IPS DF 4.7 (cell line): ENCODE measurements around the gene NKD1.
"Not testable (repeated sequence)": the region's sequence is repeated elsewhere in the genome, so short reads cannot be mapped to it uniquely, and the experiment has no call there.

ENCODE experiments used
- DNase-seq: peaks from one replicate; pipeline ENCODE4 v3.0.0-alpha.2; 2013; ENCODE audit warnings: low spot score; ENCODE audit errors: extremely low read depth

Gene NKD1

GRCh38 chr16:50548125-50548908, at the start of gene NKD1:
Gene NKD1, plus strand, starts transcription at chr16:50548396. Its CDS starts 158 bp downstream, at chr16:50548554.
- no peak for DNase-seq

- no peak for DNase-seq
Measured at GRCh38 chr16:50498431-50499155, 49.6 kb upstream of the NKD1 start.

GRCh38 chr16:50499254-50499653, 48.9 kb upstream of the NKD1 start:
- DNase-seq = no peak

- DNase-seq = no peak
Measured at GRCh38 chr16:50500171-50500874, 47.9 kb upstream of the NKD1 start.

GRCh38 chr16:50501251-50501650, 46.9 kb upstream of the NKD1 start:
- no peak for DNase-seq

- no peak for DNase-seq
Measured at GRCh38 chr16:50501986-50502615, 46.1 kb upstream of the NKD1 start.

GRCh38 chr16:50502616-50503011, 45.6 kb upstream of the NKD1 start:
- no peak for DNase-seq

- not testable (repeated sequence) for DNase-seq
Measured at GRCh38 chr16:50503868-50504531, 44.2 kb upstream of the NKD1 start.

- no peak for DNase-seq
Measured at GRCh38 chr16:50505115-50505514, 43.1 kb upstream of the NKD1 start.

GRCh38 chr16:50505714-50506542, 42.3 kb upstream of the NKD1 start:
- DNase-seq = no peak

GRCh38 chr16:50506543-50506937, 41.7 kb upstream of the NKD1 start:
- no peak for DNase-seq

GRCh38 chr16:50507397-50507796, 40.8 kb upstream of the NKD1 start:
- no peak for DNase-seq

GRCh38 chr16:50509521-50510341, 38.5 kb upstream of the NKD1 start:
- DNase-seq = peak; percentile 62

GRCh38 chr16:50515218-50515617, 33.0 kb upstream of the NKD1 start:
- no peak for DNase-seq

- DNase-seq = no peak
Measured at GRCh38 chr16:50516401-50516800, 31.8 kb upstream of the NKD1 start.

GRCh38 chr16:50516890-50517289, 31.3 kb upstream of the NKD1 start:
- DNase-seq = no peak

- no peak for DNase-seq
Measured at GRCh38 chr16:50517450-50518252, 30.5 kb upstream of the NKD1 start.

- DNase-seq = no peak
Measured at GRCh38 chr16:50519001-50519400, 29.2 kb upstream of the NKD1 start.

GRCh38 chr16:50519602-50520001, 28.6 kb upstream of the NKD1 start:
- no peak for DNase-seq
